IMR-90 (cell line): ENCODE data around the gene CD2. TPM values are rescaled to one million over a fixed set of nuclear protein-coding genes. Genes with fewer than 3 reads are reported as not detected.

Source experiments
- ATAC-seq: fragments of 200-7000 bp; cut with Tn5 transposase; 2 replicates; pipeline ENCODE4 v1.9.1; 2020; ENCODE audit warnings: low read depth, mild to moderate bottlenecking, moderate library complexity
- BruUV-seq: library from RNA; stranded (reverse); fragments of 400-500 nt; replicated peaks from 2 replicates; lab custom pipeline; 2021; lab: Mats Ljungman, UMichigan
- CTCF ChIA-PET: fragments of 300-600 bp; formaldehyde crosslinking; extraction: SDS; loops from one replicate; lab custom pipeline; 2021; ENCODE audit warnings: antibody characterized with exemption; lab: Yijun Ruan, JAX
- POLR2A ChIA-PET: fragments of 300-600 bp; sonication (Branson Sonifier 250); formaldehyde crosslinking; loops from one replicate; lab custom pipeline; 2022; ENCODE audit warnings: antibody characterized with exemption; ENCODE audit not compliant: unreplicated experiment; lab: Charles Lee
- DNase-seq: peaks from one replicate; pipeline ENCODE4 v3.0.0; 2013
- H2AFZ ChIP-seq: replicated peaks from 2 replicates; pipeline ENCODE3; 2013; ENCODE audit warnings: low read length, mild to moderate bottlenecking; ENCODE audit not compliant: poor library complexity
- H2AK5ac ChIP-seq: 2 replicates; pipeline ENCODE4 v1.6.1; 2013; ENCODE audit warnings: low read depth, low read length, inconsistent platforms
- H2AK9ac ChIP-seq: replicated peaks from 2 replicates; pipeline ENCODE3; 2013; ENCODE audit warnings: mild to moderate bottlenecking, low read depth, low read length, moderate library complexity; ENCODE audit not compliant: poor library complexity
- H2BK120ac ChIP-seq: 2 replicates; pipeline ENCODE4 v1.6.1; 2013; ENCODE audit warnings: low read depth, low read length, inconsistent platforms
- H2BK15ac ChIP-seq: 3 replicates; pipeline ENCODE4 v1.6.1; 2013; ENCODE audit warnings: low read depth, low read length, inconsistent platforms
- H2BK20ac ChIP-seq: 2 replicates; pipeline ENCODE4 v1.6.1; 2013; ENCODE audit warnings: low read depth, mild to moderate bottlenecking, inconsistent platforms, low read length, moderate library complexity
- H2BK5ac ChIP-seq: 2 replicates; pipeline ENCODE4 v1.6.1; 2013; ENCODE audit warnings: mild to moderate bottlenecking, low read depth, low read length, inconsistent platforms; ENCODE audit not compliant: poor library complexity, severe bottlenecking
- H3K14ac ChIP-seq: replicated peaks from 2 replicates; pipeline ENCODE4 v1.6.1; 2013; ENCODE audit warnings: low read depth, low read length, inconsistent platforms
- H3K18ac ChIP-seq: 2 replicates; pipeline ENCODE4 v1.6.1; 2013; ENCODE audit warnings: low read depth, low read length, control low read depth
- H3K23ac ChIP-seq: 2 replicates; pipeline ENCODE4 v1.6.1; 2013; ENCODE audit warnings: low read depth, low read length, inconsistent platforms
- H3K27ac ChIP-seq: 2 replicates; pipeline ENCODE4 v1.5.1; 2013; ENCODE audit warnings: mild to moderate bottlenecking, control low read depth, low read length; ENCODE audit not compliant: insufficient read depth
- H3K27me3 ChIP-seq: 2 replicates; pipeline ENCODE4 v1.6.1; 2013; ENCODE audit warnings: low read length; ENCODE audit not compliant: control insufficient read depth, insufficient read depth
- H3K36me3 ChIP-seq: 2 replicates; pipeline ENCODE4 v1.6.1; 2013; ENCODE audit warnings: low read length, mixed read lengths; ENCODE audit not compliant: control insufficient read depth, insufficient read depth
- H3K4ac ChIP-seq: 2 replicates; pipeline ENCODE4 v1.6.1; 2013; ENCODE audit warnings: low read depth, low read length, inconsistent platforms
- H3K4me1 ChIP-seq: 2 replicates; pipeline ENCODE4 v1.6.1; 2013; ENCODE audit warnings: low read length, mixed read lengths; ENCODE audit not compliant: control insufficient read depth, insufficient read depth
- H3K4me2 ChIP-seq: 2 replicates; pipeline ENCODE4 v1.6.1; 2013; ENCODE audit warnings: low read depth, mild to moderate bottlenecking, control low read depth, low read length, moderate library complexity
- H3K4me3 ChIP-seq: 2 replicates; pipeline ENCODE4 v1.5.1; 2013; ENCODE audit warnings: low read depth, mild to moderate bottlenecking, control low read depth, low read length, moderate library complexity; ENCODE audit not compliant: insufficient read depth
- H3K56ac ChIP-seq: 2 replicates; pipeline ENCODE4 v1.6.1; 2013; ENCODE audit warnings: low read length, inconsistent platforms; ENCODE audit not compliant: insufficient read depth; ENCODE audit errors: extremely low read depth
- H3K79me1 ChIP-seq, 2 experiments: 2 replicates each; pipeline ENCODE4 v1.6.1; 2013; ENCODE audit warnings: low read length in 2 of 2, inconsistent platforms in 1 of 2, low read depth in 1 of 2
- H3K9ac ChIP-seq: 2 replicates; pipeline ENCODE4 v1.6.1; 2013; ENCODE audit warnings: low read depth, low read length, control low read depth
- H3K9me1 ChIP-seq: 2 replicates; pipeline ENCODE4 v1.6.1; 2013; ENCODE audit warnings: low read length, inconsistent platforms; ENCODE audit not compliant: insufficient read depth
- H3K9me3 ChIP-seq: 2 replicates; pipeline ENCODE4 v1.6.1; 2013; ENCODE audit warnings: low read length; ENCODE audit not compliant: control insufficient read depth, insufficient read depth
- H4K20me1 ChIP-seq: 2 replicates; pipeline ENCODE4 v1.6.1; 2013; ENCODE audit warnings: low read length, inconsistent platforms; ENCODE audit not compliant: insufficient read depth
- H4K5ac ChIP-seq: 2 replicates; pipeline ENCODE4 v1.6.1; 2013; ENCODE audit warnings: mild to moderate bottlenecking, low read depth, low read length, control low read depth
- H4K8ac ChIP-seq, 2 experiments: 2 replicates each; pipeline ENCODE4 v1.6.1; 2013; ENCODE audit warnings: low read depth in 2 of 2, low read length in 2 of 2, control low read depth in 1 of 2, inconsistent platforms in 1 of 2
- H4K91ac ChIP-seq: 2 replicates; pipeline ENCODE4 v1.6.1; 2013; ENCODE audit warnings: low read depth, low read length, inconsistent platforms; ENCODE audit not compliant: insufficient read depth
- BHLHE40 ChIP-seq: fragments of 150-350 bp; IDR thresholded peaks from 2 replicates; pipeline ENCODE4 v1.6.1; 2016; ENCODE audit warnings: mild to moderate bottlenecking, low read depth, low read length
- CEBPB ChIP-seq: IDR thresholded peaks from 2 replicates; pipeline ENCODE4 v1.6.1; 2012; ENCODE audit warnings: low read depth, low read length, improper control_type of control experiment
- CHD1 ChIP-seq: IDR thresholded peaks from 2 replicates; pipeline ENCODE4 v1.6.1; 2012; ENCODE audit warnings: low read depth, low read length, improper control_type of control experiment
- MAFK ChIP-seq: IDR thresholded peaks from 2 replicates; pipeline ENCODE4 v1.6.1; 2012; ENCODE audit warnings: low read depth, low read length, improper control_type of control experiment
- MAZ ChIP-seq: IDR thresholded peaks from 2 replicates; pipeline ENCODE4 v1.6.1; 2012; ENCODE audit warnings: low read depth, mild to moderate bottlenecking, low read length, improper control_type of control experiment, moderate library complexity, borderline replicate concordance
- MXI1 ChIP-seq: IDR thresholded peaks from 2 replicates; pipeline ENCODE4 v1.6.1; 2012; ENCODE audit warnings: low read depth, mild to moderate bottlenecking, low read length, moderate library complexity, borderline replicate concordance
- NFE2L2 ChIP-seq: fragments of 150-350 bp; IDR thresholded peaks from 2 replicates; pipeline ENCODE4 v1.6.1; 2016; ENCODE audit warnings: low read depth, mild to moderate bottlenecking, low read length
- POLR2A ChIP-seq: IDR thresholded peaks from 2 replicates; pipeline ENCODE4 v1.6.1; 2012; ENCODE audit warnings: mild to moderate bottlenecking, low read depth, low read length
- RAD21 ChIP-seq: IDR thresholded peaks from 2 replicates; pipeline ENCODE4 v1.6.1; 2012; ENCODE audit warnings: low read length, improper control_type of control experiment
- RCOR1 ChIP-seq: IDR thresholded peaks from 2 replicates; pipeline ENCODE4 v1.6.1; 2012; ENCODE audit warnings: mild to moderate bottlenecking, low read length, improper control_type of control experiment; ENCODE audit not compliant: insufficient replicate concordance
- RFX5 ChIP-seq: IDR thresholded peaks from 2 replicates; pipeline ENCODE4 v1.8.0; 2012; ENCODE audit warnings: low read depth, mild to moderate bottlenecking, low read length, moderate library complexity
- SMC3 ChIP-seq: fragments of 150-350 bp; IDR thresholded peaks from 2 replicates; pipeline ENCODE4 v1.6.1; 2016; ENCODE audit warnings: low read depth, mild to moderate bottlenecking, antibody characterized with exemption, low read length, moderate library complexity
- WGBS, 2 experiments: methylation state at CpG; one replicate each; pipeline versions ENCODE4 v1.1.5 to v1.1.7; 2013; ENCODE audit warnings: missing lambda C conversion rate in 2 of 2; ENCODE audit not compliant: insufficient read length in 1 of 2; ENCODE audit errors: extremely low coverage in 2 of 2; 5-methylcytosine and 5-hydroxymethylcytosine counted together
- dilution Hi-C: fragments of 300-500 bp; cut with HindIII; formaldehyde crosslinking; loops from one replicate; pipeline ENCODE4 v1.14.3; 2018; ENCODE audit warnings: low sequenced_read_pairs; ENCODE audit not compliant: unreplicated experiment
- in situ Hi-C: fragments of 300-500 bp; cut with MboI; formaldehyde crosslinking; loops from 3 replicates; pipeline ENCODE4 v1.14.3; 2019; ENCODE audit warnings: low sequenced_read_pairs, inconsistent platforms, mixed read lengths
- intact Hi-C: fragments of 100-400 bp; cut with micrococcal nuclease; formaldehyde crosslinking; loops from 2 replicates; pipeline ENCODE4 v1.10.0; 2022
- polyA plus RNA-seq, 3 experiments: library from polyadenylated mRNA; depleted of rRNA; stranded (reverse); fragments of >200 nt; gene quantifications; 2 replicates each; pipeline ENCODE4 v1.2.3, GENCODE V29; 2012; ENCODE audit warnings: low replicate concordance in 1 of 3
- total RNA-seq: library from RNA; depleted of rRNA; stranded (reverse); fragments of >200 nt; gene quantifications from 2 replicates; pipeline ENCODE4 v1.2.3, GENCODE V29; 2012
- TF ChIP-seq, protein P1 (sequence below): conservative IDR thresholded peaks from 2 replicates; pipeline ENCODE4 v1.5.1; 2012; ENCODE audit warnings: mild to moderate bottlenecking, low read depth, low read length, improper control_type of control experiment
- TF ChIP-seq, protein P2 (sequence below): fragments of 150-350 bp; IDR thresholded peaks from 2 replicates; pipeline ENCODE4 v1.6.1; 2016; ENCODE audit warnings: low read depth, mild to moderate bottlenecking, low read length, moderate library complexity, borderline replicate concordance
- TF ChIP-seq, protein P3 (sequence below): fragments of 150-350 bp; IDR thresholded peaks from 2 replicates; pipeline ENCODE4 v1.6.1; 2017; ENCODE audit warnings: mild to moderate bottlenecking, antibody characterized with exemption, low read length, low read depth

Gene CD2
- total and polyA plus RNA-seq, 2 of the 4 experiments (the other 2 are of a cell fraction) = not detected

DNA sequence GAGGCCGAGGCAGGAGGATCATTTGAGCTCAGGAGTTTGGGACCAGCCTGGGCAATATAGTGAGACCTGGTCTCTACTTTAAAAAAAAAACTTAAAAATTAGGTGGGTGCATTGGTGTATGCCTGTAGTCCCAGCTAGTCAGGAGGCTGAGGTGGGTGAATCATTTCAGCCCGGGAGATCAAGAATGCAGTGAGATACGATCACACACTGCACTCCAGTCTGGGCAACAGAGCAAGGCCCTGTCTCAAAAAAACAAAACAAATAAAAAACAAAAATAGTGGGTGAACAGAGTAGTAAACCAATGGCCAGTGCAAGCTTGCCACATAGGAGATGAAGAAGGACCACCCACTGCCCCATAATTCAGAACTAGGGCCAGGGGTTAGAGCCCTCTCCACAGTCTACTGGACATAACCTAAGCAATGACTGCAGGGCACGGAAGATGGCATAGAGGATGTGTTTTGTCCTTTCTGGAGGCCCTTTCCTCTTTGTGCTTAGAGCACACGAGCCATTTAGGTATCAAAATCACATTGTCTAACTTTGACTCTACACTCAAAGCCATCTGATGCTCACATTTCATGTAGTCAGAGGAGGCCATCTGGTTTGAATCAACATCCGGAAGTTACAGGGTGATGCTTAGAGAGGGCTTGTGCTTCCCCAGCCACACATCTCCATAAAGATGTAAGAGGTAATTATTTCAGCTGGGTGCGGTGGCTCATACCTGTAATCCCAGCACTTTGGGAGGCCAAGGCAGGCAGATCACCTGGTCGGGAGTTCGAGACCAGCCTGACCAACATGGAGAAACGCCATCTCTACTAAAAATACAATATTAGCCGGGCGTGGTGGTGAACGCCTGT lies 12.6 kb downstream of the CD2 start:
- no peak overlapping the region for H3K4me3 ChIP-seq
- intact Hi-C loops = no loop called here
- H3K18ac ChIP-seq = no peak overlapping the region
- H2BK20ac ChIP-seq = no peak overlapping the region
- WGBS, 2 experiments = 80% methylated on average over 2 of the region's 13 CpGs; no CpG with 5 or more reads in 1 of the 2 experiments
- no peak overlapping the region for H3K27ac ChIP-seq
- H3K9me1 ChIP-seq = no peaks in the 10 kb centered on the region
- CTCF ChIA-PET = no interaction called here
- no peak overlapping the region for H2BK120ac ChIP-seq
- no peak for DNase-seq
- H3K14ac ChIP-seq = no peak overlapping the region
- H3K27me3 ChIP-seq = no peaks in the 10 kb centered on the region; the same call in 1 of the 2 replicates
- no peak overlapping the region for H2BK15ac ChIP-seq
- no peak overlapping the region for H2AFZ ChIP-seq
- POLR2A ChIA-PET = no interaction called here
- no peaks in the 10 kb centered on the region for H4K20me1 ChIP-seq
- H3K9ac ChIP-seq = no peak overlapping the region
- no peaks in the 10 kb centered on the region for H3K36me3 ChIP-seq
- H3K79me1 ChIP-seq = no peaks in the 10 kb centered on the region
- no peak overlapping the region for H3K4me2 ChIP-seq
- H3K4me1 ChIP-seq = no peaks in the 10 kb centered on the region
- no TSS peak for BruUV-seq
- no peak overlapping the region for H3K23ac ChIP-seq
- H4K91ac ChIP-seq = no peak overlapping the region
- H4K5ac ChIP-seq = no peak overlapping the region
- no peak for ATAC-seq
- no peak overlapping the region for H3K4ac ChIP-seq
- H3K9me3 ChIP-seq = no peaks in the 10 kb centered on the region
- in situ Hi-C loops = no loop called here
- no peak overlapping the region for H2BK5ac ChIP-seq
- no peak overlapping the region for H4K8ac ChIP-seq
- H3K56ac ChIP-seq = no peak overlapping the region
- H2AK5ac ChIP-seq = no peak overlapping the region
- dilution Hi-C loops = no loop called here
- H2AK9ac ChIP-seq = no peak overlapping the region
- TF ChIP-seq BHLHE40 = no peak
- no peak for TF ChIP-seq CEBPB
- TF ChIP-seq, protein P1, sequence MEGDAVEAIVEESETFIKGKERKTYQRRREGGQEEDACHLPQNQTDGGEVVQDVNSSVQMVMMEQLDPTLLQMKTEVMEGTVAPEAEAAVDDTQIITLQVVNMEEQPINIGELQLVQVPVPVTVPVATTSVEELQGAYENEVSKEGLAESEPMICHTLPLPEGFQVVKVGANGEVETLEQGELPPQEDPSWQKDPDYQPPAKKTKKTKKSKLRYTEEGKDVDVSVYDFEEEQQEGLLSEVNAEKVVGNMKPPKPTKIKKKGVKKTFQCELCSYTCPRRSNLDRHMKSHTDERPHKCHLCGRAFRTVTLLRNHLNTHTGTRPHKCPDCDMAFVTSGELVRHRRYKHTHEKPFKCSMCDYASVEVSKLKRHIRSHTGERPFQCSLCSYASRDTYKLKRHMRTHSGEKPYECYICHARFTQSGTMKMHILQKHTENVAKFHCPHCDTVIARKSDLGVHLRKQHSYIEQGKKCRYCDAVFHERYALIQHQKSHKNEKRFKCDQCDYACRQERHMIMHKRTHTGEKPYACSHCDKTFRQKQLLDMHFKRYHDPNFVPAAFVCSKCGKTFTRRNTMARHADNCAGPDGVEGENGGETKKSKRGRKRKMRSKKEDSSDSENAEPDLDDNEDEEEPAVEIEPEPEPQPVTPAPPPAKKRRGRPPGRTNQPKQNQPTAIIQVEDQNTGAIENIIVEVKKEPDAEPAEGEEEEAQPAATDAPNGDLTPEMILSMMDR = no peak
- TF ChIP-seq MAZ = no peak
- no peak for TF ChIP-seq SMC3
- TF ChIP-seq, protein P2, sequence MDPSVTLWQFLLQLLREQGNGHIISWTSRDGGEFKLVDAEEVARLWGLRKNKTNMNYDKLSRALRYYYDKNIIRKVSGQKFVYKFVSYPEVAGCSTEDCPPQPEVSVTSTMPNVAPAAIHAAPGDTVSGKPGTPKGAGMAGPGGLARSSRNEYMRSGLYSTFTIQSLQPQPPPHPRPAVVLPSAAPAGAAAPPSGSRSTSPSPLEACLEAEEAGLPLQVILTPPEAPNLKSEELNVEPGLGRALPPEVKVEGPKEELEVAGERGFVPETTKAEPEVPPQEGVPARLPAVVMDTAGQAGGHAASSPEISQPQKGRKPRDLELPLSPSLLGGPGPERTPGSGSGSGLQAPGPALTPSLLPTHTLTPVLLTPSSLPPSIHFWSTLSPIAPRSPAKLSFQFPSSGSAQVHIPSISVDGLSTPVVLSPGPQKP = no peak
- no peak for TF ChIP-seq NFE2L2
- TF ChIP-seq CHD1 = no peak
- TF ChIP-seq RFX5 = no peak
- TF ChIP-seq POLR2A = no peak
- TF ChIP-seq MAFK = no peak
- TF ChIP-seq, protein P3, sequence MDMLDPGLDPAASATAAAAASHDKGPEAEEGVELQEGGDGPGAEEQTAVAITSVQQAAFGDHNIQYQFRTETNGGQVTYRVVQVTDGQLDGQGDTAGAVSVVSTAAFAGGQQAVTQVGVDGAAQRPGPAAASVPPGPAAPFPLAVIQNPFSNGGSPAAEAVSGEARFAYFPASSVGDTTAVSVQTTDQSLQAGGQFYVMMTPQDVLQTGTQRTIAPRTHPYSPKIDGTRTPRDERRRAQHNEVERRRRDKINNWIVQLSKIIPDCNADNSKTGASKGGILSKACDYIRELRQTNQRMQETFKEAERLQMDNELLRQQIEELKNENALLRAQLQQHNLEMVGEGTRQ = no peak
- TF ChIP-seq RAD21 = no peak
- TF ChIP-seq RCOR1 = no peak
- TF ChIP-seq MXI1 = no peak
